ENCODE measurements around the gene SFXN5. TPM values are rescaled to one million over a fixed set of nuclear protein-coding genes. Genes with fewer than 3 reads are reported as not detected.

SFXN5 gene
- total and polyA plus RNA-seq, 2 donors (not counting 1 experiment from before 2014, with no cell fraction given) = 5.8 to 13.9 TPM

DNA sequence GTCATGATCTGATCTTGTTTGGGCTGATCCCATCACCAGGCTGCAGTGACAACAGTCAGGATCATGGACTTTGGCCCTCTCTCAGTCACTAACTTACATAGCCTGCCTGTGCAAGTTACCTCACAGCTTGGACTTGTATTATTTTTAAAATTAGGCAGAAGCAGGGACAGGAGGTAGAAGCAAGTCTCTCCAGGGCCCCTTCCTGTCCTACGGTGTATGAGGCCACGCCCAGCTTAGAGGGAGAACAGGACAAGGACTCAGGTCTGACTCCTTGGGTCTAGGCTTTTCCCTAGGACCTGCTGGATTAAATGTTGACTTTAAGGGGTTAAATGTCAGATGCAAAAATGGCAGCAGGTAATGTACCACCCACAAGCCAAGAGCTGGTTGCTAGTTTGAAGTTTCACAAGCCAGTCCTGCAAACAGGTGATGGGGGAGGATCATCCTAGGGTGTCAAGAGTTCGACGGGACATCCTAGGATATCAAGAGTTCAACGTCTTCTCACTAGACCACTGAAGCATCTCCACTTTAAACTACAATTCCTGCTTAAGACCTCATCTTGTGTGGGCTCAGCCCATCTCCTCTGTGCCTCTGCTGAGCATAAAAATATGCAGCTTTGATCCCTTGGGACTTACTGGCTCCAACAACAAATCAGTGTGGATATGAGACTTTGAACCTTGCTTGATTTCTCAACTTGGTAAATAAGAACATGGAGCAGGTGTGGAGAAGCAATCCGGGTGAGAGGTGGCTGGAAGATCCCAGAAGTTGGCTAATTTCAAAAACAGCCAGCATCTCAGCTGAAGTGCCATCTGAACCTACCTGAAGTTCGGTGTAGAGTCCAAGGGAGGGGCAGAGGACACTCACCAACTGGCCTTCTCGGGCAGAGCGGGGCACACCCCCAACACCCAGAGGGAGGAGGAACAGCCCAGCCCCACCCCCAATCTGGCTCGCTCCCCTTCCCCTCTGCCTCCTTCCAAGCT, 39.5 kb downstream of the SFXN5 start:
- Histone ChIP-seq H3K36me3 (ENCODE audit: control insufficient read depth, insufficient read depth, low read length) (no peaks in the 10 kb centered on the region), H3K9me3 (ENCODE audit: control insufficient read depth, insufficient read depth, low read depth, low read length) (no peaks in the 10 kb centered on the region), H3K79me2 (ENCODE audit: control insufficient read depth, insufficient read depth, low read length) (no peaks in the 10 kb centered on the region), H3K4me2 (ENCODE audit: extremely low read depth, insufficient read depth, low read length) (no peak overlapping the region), H3K4me1 (ENCODE audit: control insufficient read depth, extremely low read depth, insufficient read depth, low read length) (no peaks in the 10 kb centered on the region), H4K20me1 (ENCODE audit: control insufficient read depth, extremely low read depth, insufficient read depth, low read length) (no peaks in the 10 kb centered on the region), H3K27me3 (ENCODE audit: control insufficient read depth, insufficient read depth, low read length) (no peaks in the 10 kb centered on the region), H3K9ac (ENCODE audit: insufficient read depth, low read length) (no peak overlapping the region), H3K27ac (ENCODE audit: insufficient read depth, low read length) (no peak overlapping the region), H3K4me3 (replicated peaks in 1 of 4; ENCODE audit: control extremely low read depth in 1 of 4, insufficient read depth in 1 of 4, low read depth in 3 of 4, low read length in 4 of 4) (no peak overlapping the region), H2AFZ (ENCODE audit: low read length) (no peak overlapping the region)
- no peak for DNase-seq (ENCODE audit: low read depth in 2 of 2)
- TF ChIP-seq, protein P1, sequence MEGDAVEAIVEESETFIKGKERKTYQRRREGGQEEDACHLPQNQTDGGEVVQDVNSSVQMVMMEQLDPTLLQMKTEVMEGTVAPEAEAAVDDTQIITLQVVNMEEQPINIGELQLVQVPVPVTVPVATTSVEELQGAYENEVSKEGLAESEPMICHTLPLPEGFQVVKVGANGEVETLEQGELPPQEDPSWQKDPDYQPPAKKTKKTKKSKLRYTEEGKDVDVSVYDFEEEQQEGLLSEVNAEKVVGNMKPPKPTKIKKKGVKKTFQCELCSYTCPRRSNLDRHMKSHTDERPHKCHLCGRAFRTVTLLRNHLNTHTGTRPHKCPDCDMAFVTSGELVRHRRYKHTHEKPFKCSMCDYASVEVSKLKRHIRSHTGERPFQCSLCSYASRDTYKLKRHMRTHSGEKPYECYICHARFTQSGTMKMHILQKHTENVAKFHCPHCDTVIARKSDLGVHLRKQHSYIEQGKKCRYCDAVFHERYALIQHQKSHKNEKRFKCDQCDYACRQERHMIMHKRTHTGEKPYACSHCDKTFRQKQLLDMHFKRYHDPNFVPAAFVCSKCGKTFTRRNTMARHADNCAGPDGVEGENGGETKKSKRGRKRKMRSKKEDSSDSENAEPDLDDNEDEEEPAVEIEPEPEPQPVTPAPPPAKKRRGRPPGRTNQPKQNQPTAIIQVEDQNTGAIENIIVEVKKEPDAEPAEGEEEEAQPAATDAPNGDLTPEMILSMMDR (conservative IDR thresholded peaks at IDR 0.05 in 1 of 2, IDR thresholded peaks at IDR 0.05 in 1 of 2; ENCODE audit: low read depth in 1 of 2, low read length in 2 of 2) = no peak
- TF ChIP-seq EZH2 (IDR thresholded peaks at IDR 0.05; ENCODE audit: low read length, missing control alignments) = no peak

DNA sequence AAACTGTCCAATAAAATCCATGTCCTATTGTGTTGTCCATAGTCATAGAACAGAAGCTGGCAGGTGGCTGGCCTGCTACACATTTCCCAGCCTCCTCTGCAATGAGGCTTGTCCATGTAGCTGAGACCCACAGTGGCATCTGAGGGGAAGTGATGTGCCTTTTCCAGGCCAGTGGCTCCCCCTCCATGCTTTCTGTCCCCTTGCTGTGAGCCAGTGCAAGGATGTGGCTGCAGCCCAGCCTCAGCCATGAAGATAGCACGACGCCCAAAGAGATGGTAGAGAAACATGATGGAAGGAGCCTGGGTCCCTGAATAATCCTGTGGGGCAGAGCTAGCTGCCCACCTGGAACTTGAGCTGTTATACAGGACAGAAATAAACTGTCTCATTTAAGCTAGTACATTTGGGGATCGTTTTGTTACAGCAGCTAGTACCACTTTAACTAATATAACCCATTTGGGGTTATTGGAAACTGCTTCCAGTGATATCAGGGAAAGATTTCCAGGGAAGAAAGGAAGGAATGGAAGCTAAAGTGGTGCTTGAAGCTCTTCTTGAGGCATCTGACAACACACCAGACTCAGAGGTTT, 40.3 kb downstream of the SFXN5 start:
- H3K27ac ChIP-seq (ENCODE audit: insufficient read depth, low read length) = no peak overlapping the region
- no peaks in the 10 kb centered on the region for H3K4me1 ChIP-seq (ENCODE audit: control insufficient read depth, extremely low read depth, insufficient read depth, low read length)
- H3K79me2 ChIP-seq (ENCODE audit: control insufficient read depth, insufficient read depth, low read length) = no peaks in the 10 kb centered on the region
- H3K36me3 ChIP-seq (ENCODE audit: control insufficient read depth, insufficient read depth, low read length) = no peaks in the 10 kb centered on the region
- no peaks in the 10 kb centered on the region for H3K9me3 ChIP-seq (ENCODE audit: control insufficient read depth, insufficient read depth, low read depth, low read length)
- no peaks in the 10 kb centered on the region for H4K20me1 ChIP-seq (ENCODE audit: control insufficient read depth, extremely low read depth, insufficient read depth, low read length)
- no peaks in the 10 kb centered on the region for H3K27me3 ChIP-seq (ENCODE audit: control insufficient read depth, insufficient read depth, low read length)
- TF ChIP-seq EZH2 (IDR thresholded peaks at IDR 0.05; ENCODE audit: low read length, missing control alignments) = no peak
- TF ChIP-seq, protein P1 (conservative IDR thresholded peaks at IDR 0.05 in 1 of 2, IDR thresholded peaks at IDR 0.05 in 1 of 2; ENCODE audit: low read depth in 1 of 2, low read length in 2 of 2) = no peak
- no peak overlapping the region for H3K4me3 ChIP-seq (replicated peaks in 1 of 4; ENCODE audit: control extremely low read depth in 1 of 4, insufficient read depth in 1 of 4, low read depth in 3 of 4, low read length in 4 of 4)
- no peak overlapping the region for H3K9ac ChIP-seq (ENCODE audit: insufficient read depth, low read length)
- no peak for DNase-seq (ENCODE audit: low read depth in 2 of 2)
- no peak overlapping the region for H2AFZ ChIP-seq (ENCODE audit: low read length)
- no peak overlapping the region for H3K4me2 ChIP-seq (ENCODE audit: extremely low read depth, insufficient read depth, low read length)

DNA sequence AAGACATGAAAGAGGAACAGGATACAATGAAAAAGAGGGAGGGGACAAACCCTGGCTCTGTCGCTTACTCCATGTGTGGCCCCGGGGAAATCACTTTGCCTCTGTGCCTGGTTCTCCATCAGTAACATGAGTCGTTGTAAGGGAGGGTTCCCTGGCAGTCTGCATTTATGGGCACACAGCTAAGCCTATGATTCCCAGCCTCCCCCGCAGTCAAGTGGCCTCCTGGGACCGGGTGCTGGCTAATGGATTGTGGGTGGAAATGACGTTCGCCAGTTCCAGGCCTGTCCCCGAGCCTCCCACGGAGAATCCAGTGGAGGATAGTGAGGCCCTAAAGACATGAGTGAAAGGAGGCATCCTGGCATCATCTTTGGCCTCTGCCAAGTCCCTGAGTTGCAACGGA, 42.7 kb downstream of the SFXN5 start:
- Histone ChIP-seq H3K36me3 (ENCODE audit: control insufficient read depth, insufficient read depth, low read length) (no peaks in the 10 kb centered on the region), H3K9me3 (ENCODE audit: control insufficient read depth, insufficient read depth, low read depth, low read length) (no peaks in the 10 kb centered on the region), H3K4me1 (ENCODE audit: control insufficient read depth, extremely low read depth, insufficient read depth, low read length) (no peaks in the 10 kb centered on the region), H4K20me1 (ENCODE audit: control insufficient read depth, extremely low read depth, insufficient read depth, low read length) (no peaks in the 10 kb centered on the region), H3K27ac (ENCODE audit: insufficient read depth, low read length) (no peak overlapping the region), H3K4me2 (ENCODE audit: extremely low read depth, insufficient read depth, low read length) (no peak overlapping the region), H3K4me3 (replicated peaks in 1 of 4; ENCODE audit: control extremely low read depth in 1 of 4, insufficient read depth in 1 of 4, low read depth in 3 of 4, low read length in 4 of 4) (no peak overlapping the region), H3K9ac (ENCODE audit: insufficient read depth, low read length) (no peak overlapping the region), H3K27me3 (ENCODE audit: control insufficient read depth, insufficient read depth, low read length) (no peaks in the 10 kb centered on the region), H3K79me2 (ENCODE audit: control insufficient read depth, insufficient read depth, low read length) (no peaks in the 10 kb centered on the region), H2AFZ (ENCODE audit: low read length) (no peak overlapping the region)
- TF ChIP-seq, protein P1 (conservative IDR thresholded peaks at IDR 0.05 in 1 of 2, IDR thresholded peaks at IDR 0.05 in 1 of 2; ENCODE audit: low read depth in 1 of 2, low read length in 2 of 2) = no peak
- no peak for TF ChIP-seq EZH2 (IDR thresholded peaks at IDR 0.05; ENCODE audit: low read length, missing control alignments)
- DNase-seq (ENCODE audit: low read depth in 2 of 2) = no peak

All from fibroblast of lung (primary cell).